Loucy (cell line): ENCODE measurements around the gene SBF2.
"Not testable (repeated sequence)": the region's sequence is repeated elsewhere in the genome, so short reads cannot be mapped to it uniquely, and the experiment has no call there.

Experiments
- H2AFZ ChIP-seq: fragments of 200-600 bp; sonication (generic); 2 replicates; pipeline ENCODE4 v1.6.0; 2016; ENCODE audit warnings: antibody characterized with exemption, mild to moderate bottlenecking, low read length, moderate library complexity
- H3F3A ChIP-seq: fragments of 200-600 bp; 2 replicates; pipeline ENCODE4 v1.6.0; 2016; ENCODE audit warnings: antibody characterized with exemption, low read depth, mild to moderate bottlenecking
- H3K27me3 ChIP-seq: fragments of 200-600 bp; sonication (generic); 2 replicates; pipeline ENCODE4 v1.6.1; 2014; ENCODE audit warnings: low read length, mild to moderate bottlenecking; ENCODE audit not compliant: insufficient read depth, poor library complexity, severe bottlenecking
- H3K36me3 ChIP-seq: fragments of 200-600 bp; sonication (generic); 2 replicates; pipeline ENCODE4 v1.6.1; 2016; ENCODE audit warnings: low read length; ENCODE audit not compliant: insufficient read depth
- H3K4me1 ChIP-seq: fragments of 200-600 bp; sonication (generic); 2 replicates; pipeline ENCODE4 v1.5.1; 2014; ENCODE audit warnings: low read length, mild to moderate bottlenecking; ENCODE audit not compliant: insufficient read depth, poor library complexity, severe bottlenecking
- H3K4me2 ChIP-seq: fragments of 200-600 bp; sonication (generic); 2 replicates; pipeline ENCODE4 v1.6.0; 2014; ENCODE audit warnings: antibody characterized with exemption, low read length, low read depth, mild to moderate bottlenecking; ENCODE audit not compliant: poor library complexity, severe bottlenecking
- H3K4me3 ChIP-seq: fragments of 200-600 bp; sonication (generic); 2 replicates; pipeline ENCODE4 v1.5.1; 2014; ENCODE audit warnings: low read length, mild to moderate bottlenecking, mixed read lengths; ENCODE audit not compliant: poor library complexity, severe bottlenecking
- H3K79me2 ChIP-seq: fragments of 200-600 bp; sonication (generic); 2 replicates; pipeline ENCODE4 v1.6.1; 2014; ENCODE audit warnings: low read length; ENCODE audit not compliant: insufficient read depth
- H3K9ac ChIP-seq: fragments of 200-600 bp; sonication (generic); 2 replicates; pipeline ENCODE4 v1.6.0; 2014; ENCODE audit warnings: mild to moderate bottlenecking, low read depth, low read length, moderate library complexity; ENCODE audit not compliant: poor library complexity, severe bottlenecking
- H3K9me2 ChIP-seq: fragments of 200-600 bp; sonication (generic); replicated peaks from 2 replicates; pipeline ENCODE4 v1.6.1; 2016; ENCODE audit warnings: low read depth, low read length, mixed read lengths
- H3K9me3 ChIP-seq: fragments of 200-600 bp; sonication (generic); 2 replicates; pipeline ENCODE4 v1.6.1; 2014; ENCODE audit warnings: mild to moderate bottlenecking, antibody characterized with exemption, low read length, low read depth; ENCODE audit not compliant: insufficient read depth
- H4K20me1 ChIP-seq: fragments of 200-600 bp; sonication (generic); 2 replicates; pipeline ENCODE4 v1.6.0; 2014; ENCODE audit warnings: antibody characterized with exemption, low read length, mild to moderate bottlenecking; ENCODE audit not compliant: insufficient read depth, poor library complexity, severe bottlenecking
- CTCF ChIP-seq: fragments of 200-600 bp; sonication (generic); conservative IDR thresholded peaks from 2 replicates; pipeline ENCODE4 v1.5.1; 2014; ENCODE audit warnings: mild to moderate bottlenecking, antibody characterized with exemption, low read length
- EZH2phosphoT487 ChIP-seq: fragments of 200-600 bp; IDR thresholded peaks from 2 replicates; pipeline ENCODE4 v1.6.1; 2018; ENCODE audit warnings: antibody characterized with exemption, mild to moderate bottlenecking, moderate library complexity, borderline replicate concordance

The SBF2 gene

GRCh38 chr11:9745411-9746211 is 548.4 kb downstream of the SBF2 start:
- H3K4me1 ChIP-seq = peaks cover 12% of the 10 kb centered on the region
- no peaks in the 10 kb centered on the region for H3K27me3 ChIP-seq
- TF ChIP-seq CTCF (no peak), EZH2phosphoT487 (no peak)
- H3K9me2 ChIP-seq = no peaks in the 10 kb centered on the region
- H3K79me2 ChIP-seq = no peaks in the 10 kb centered on the region
- H3F3A ChIP-seq = no peaks in the 10 kb centered on the region
- H4K20me1 ChIP-seq = no peaks in the 10 kb centered on the region
- no peak overlapping the region for H3K4me3 ChIP-seq
- peaks cover 12% of the 10 kb centered on the region; the same call in 1 of the 2 replicates for H3K36me3 ChIP-seq
- no peak overlapping the region for H3K9ac ChIP-seq
- H2AFZ ChIP-seq = no peak overlapping the region
- no peak overlapping the region for H3K4me2 ChIP-seq
- H3K9me3 ChIP-seq = peaks cover 4% of the 10 kb centered on the region; the same call in 1 of the 2 replicates

- not testable (repeated sequence) for H3K27me3 ChIP-seq, H3K4me3 ChIP-seq, H3K9me3 ChIP-seq, H3K79me2 ChIP-seq, H3K4me2 ChIP-seq, H3K9ac ChIP-seq, H3F3A ChIP-seq, H3K9me2 ChIP-seq, H2AFZ ChIP-seq, H4K20me1 ChIP-seq
- Histone ChIP-seq H3K36me3 (peaks cover 24% of the 10 kb centered on the region; the same call in 1 of the 2 replicates), H3K4me1 (peaks cover 23% of the 10 kb centered on the region)
Observed at GRCh38 chr11:9743512-9743911, 550.5 kb downstream of the SBF2 start.

- H3K4me2 ChIP-seq = no peak overlapping the region
- peaks cover 20% of the 10 kb centered on the region for H3K4me1 ChIP-seq
- H3K9me3 ChIP-seq = peaks cover 4% of the 10 kb centered on the region; the same call in 1 of the 2 replicates
- H4K20me1 ChIP-seq = no peaks in the 10 kb centered on the region
- no peaks in the 10 kb centered on the region for H3K27me3 ChIP-seq
- no peak overlapping the region for H3K9ac ChIP-seq
- peaks cover 38% of the 10 kb centered on the region; the same call in 1 of the 2 replicates for H3K36me3 ChIP-seq
- H3K4me3 ChIP-seq = no peak overlapping the region
- H3K9me2 ChIP-seq = no peaks in the 10 kb centered on the region
- H3F3A ChIP-seq = no peaks in the 10 kb centered on the region
- no peaks in the 10 kb centered on the region for H3K79me2 ChIP-seq
- no peak overlapping the region for H2AFZ ChIP-seq
- TF ChIP-seq EZH2phosphoT487 (no peak), CTCF (no peak)
Observed at GRCh38 chr11:9741260-9741659, 552.8 kb downstream of the SBF2 start.
